HL-60/S4 treated with retinoic acid at 250 ng/mL for 4 days and 3 days (cell line): ENCODE results near the gene CPM.

Experiments
- in situ Hi-C: fragments of 300-500 bp; cut with MboI; formaldehyde crosslinking; loops from 2 replicates; pipeline ENCODE4 v1.7.0; 2022; ENCODE audit warnings: low sequenced_read_pairs

CPM gene

DNA sequence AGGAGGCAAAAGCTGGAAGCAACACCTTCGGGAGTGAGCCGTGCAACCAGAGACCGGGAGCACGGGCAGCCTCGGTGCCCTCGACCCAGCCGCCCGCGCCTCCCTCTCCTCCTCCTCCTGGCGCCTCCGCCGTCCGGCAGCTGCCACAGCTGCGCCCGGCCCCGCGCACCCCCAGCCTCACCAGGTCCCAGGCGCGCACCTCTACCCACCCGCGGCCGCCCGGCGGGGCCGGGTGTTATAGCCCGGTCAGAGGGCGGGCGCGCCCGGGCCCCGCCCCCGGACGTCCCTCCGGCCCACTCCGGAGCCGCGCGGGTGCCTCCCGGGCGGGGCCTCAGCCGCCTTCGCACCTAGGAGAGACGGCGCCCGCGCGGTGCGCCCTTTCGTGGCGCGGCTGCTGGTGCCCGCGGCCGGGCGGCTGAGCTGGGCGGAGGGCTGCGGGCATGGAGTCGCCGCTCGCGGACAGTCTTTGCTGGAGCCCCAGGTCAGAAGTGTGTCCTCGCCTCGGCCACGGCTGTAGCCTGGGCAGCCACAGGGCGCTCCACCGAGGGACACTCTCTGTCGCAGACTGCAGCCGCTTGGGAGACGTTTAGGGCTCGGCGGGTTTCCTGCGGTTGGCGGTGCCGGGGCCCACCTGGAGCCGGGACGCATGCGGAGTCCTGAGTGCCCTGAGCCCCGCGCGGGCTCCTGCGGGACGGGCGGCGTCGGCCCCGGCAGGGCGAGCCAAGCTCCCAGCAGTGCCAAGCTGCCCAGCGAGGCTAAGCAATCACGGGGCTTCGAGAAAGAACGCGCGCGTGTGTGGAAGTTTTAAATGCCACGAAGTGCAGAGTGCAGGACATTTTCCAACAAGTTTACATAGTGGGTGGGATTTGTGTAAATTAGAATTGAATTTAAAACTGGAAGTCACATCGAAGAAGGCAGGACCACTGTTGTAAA lies at the start of gene CPM:
Gene CPM, minus strand, starts transcription at position 211 of the 933 bp plus-strand sequence. CDS start 334 bp downstream, outside the sequence.
- in situ Hi-C loops = no loop called here

DNA sequence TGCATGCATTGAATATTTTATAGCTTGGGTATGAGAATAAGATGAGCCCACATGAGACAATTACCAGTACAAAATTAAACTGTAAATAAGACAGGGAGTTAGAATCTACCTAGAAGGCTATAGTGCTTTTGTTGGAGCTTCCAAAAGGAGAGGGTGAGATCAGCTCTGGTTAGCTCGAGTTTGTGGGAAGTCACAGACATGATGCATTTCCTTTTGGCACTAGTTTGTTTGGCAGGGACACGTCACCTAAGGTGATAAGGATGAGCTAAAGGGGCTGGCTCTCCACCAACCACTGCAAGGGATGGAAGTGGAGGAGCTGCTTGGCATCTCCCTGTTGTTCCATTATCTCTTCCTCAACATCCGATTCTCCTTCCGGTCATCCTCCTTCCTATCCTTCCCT lies 48.5 kb upstream of the CPM start:
- in situ Hi-C loops = no loop called here

DNA sequence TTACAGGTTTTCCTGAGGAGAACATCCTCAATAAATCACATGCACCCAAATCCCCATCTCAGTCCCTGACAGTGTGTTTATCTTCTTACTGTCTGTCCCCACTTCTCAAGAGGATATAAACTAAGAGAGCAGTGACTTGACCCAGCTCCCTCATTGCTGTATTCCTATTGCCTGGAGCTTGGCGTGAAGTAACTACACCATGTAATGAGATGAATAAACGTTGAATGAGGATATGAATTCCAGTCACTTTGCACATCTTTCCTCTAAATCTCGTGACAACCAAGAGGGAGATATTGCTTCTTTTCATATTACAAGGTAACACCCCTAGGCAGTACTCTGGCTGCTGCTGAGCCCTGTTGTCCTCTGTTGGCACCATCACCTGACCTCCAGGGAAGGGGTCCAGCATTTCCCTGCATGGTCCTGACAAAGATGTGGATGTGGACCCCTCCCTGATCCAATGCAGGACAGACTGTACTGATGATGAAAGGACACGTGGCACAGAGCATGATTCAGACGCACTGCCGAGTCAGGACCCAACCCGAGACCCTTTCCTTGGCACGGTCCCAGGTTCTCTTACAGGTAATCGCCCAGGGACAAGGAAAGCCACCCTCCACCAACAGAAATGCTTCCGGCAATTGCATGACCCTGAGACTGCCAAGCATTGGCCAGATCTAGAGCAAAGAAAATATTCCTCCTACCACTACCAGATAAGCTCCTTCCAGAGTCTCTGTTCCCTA lies 47.7 kb upstream of the CPM start:
- in situ Hi-C loops = no loop called here

DNA sequence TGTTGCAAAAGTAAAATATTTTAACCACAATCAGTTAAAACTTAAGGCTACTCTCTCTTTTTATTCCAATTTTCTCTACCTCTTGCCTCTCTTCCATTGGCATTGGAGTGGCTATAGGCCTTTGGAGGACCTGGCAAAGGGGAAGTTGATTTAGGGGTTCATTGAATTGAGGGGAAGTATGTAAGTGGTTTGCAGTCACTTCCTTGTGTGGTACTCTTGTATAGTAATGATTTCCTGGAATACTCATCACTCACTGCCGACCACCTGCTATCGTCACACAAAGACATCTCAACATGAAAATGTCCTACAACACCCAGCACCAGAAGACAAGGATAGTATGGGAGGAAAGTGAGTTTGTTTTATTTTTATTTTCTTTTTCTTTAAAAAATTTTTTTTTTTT lies 45.7 kb upstream of the CPM start:
- in situ Hi-C loops = no loop called here

DNA sequence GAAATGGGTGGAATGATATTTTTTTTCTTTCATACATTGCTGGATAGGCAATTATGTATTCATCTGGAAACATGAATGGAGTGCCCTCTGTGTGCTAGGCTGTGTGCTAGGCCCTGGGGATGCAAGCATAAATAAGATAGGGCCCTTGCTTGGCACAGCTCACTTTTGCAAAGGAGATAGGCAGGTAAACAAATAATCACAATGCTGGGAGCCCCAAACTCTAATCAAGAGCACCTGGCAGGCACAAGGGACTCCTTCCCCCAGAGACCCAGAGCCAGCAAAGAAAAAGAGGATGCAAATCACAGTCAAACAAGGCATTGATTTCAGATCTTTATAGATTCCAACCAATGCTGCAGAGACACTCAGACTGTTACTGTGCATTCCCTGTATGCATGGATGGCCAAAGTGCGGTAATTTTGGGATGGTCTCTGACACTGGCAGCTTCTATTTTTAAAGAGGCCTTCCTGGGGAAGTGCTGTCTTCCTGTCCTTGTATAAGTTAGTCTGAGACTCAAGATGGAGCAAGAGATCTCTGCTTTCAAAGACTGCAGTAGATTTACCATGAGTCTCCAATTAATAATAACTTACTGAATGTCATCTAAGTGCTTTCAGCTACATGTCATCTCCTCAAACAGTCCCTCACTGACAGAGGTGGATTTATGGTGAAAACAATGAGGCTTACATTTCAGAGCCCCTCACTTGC lies 45.1 kb upstream of the CPM start:
- in situ Hi-C loops = no loop called here

DNA sequence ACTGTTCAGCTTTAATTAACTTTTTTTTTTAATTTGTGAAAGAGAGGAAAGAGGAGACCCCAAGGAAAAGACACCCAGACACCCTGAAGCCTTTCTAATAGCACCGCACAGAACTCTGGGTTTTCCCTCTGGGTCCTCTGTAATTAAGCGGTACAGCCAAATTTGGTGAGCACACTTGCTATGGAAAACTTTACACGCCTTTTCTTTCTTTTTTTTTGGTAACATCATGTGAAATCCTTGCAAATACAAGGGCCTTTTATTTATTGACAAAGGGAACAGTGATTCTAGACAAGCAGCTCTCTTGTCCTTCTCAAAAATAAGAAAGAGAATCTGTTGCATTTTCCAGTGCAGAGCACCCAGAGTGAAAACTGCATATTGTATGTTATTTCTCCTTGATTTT lies 44.4 kb upstream of the CPM start:
- in situ Hi-C loops = no loop called here

DNA sequence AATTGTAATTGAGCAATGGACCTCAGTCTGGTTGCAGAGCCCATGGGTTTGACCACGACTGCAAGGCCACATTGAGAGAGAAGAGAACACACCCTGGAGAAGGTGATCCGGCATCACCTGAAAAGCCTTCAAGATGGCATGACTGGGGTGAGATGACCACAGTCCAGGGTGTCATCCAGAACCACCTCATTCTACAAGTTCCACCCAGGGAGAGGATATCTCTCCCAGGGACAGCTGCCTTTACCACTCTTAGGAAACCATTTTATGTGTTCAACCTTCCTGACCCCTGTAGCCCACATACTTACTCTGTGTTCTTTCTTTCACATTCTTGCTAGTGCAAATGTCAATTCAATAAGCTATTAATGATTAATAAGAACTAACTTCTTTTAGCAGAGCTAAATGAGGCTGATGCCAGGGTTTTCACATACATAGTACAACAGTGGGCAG lies 43.4 kb upstream of the CPM start:
- in situ Hi-C loops = no loop called here

DNA sequence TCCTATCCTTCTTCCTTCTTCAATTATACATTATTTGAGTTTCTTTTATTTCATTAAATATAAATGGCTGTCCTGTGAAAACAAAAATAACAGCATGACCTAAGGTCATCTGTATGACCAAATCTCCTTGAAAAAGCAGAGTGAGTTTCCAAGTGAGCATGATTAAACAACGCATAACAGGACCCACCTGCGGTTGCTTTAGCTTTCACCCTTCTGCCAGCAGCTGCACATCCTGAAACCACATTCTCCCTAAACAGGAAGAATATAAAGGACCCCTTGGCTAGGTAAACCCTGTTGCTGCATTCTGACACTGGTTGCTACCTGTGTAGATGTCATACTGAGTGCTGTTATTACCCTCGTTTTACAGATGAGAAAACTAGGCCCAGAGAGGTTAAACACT lies 42.8 kb upstream of the CPM start:
- in situ Hi-C loops = no loop called here

DNA sequence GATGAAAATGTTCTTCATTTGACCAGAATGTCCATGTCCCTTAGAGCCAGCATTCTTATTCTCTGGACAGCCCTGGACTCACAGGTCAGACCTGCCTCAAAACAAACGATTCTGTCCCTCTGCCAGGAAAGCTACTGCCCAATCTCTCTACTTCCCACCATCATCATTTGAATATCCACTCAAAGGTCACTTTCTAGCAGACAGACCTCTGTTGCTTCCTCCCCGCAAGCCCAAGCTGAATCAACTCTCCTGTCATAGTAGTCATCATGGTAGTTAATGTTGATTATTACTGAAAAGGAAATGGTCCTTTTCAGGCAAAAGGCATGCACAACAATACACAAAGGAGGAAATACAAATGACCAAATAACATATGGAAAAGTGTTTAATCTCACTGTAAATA lies 39.6 kb upstream of the CPM start:
- in situ Hi-C loops = no loop called here

DNA sequence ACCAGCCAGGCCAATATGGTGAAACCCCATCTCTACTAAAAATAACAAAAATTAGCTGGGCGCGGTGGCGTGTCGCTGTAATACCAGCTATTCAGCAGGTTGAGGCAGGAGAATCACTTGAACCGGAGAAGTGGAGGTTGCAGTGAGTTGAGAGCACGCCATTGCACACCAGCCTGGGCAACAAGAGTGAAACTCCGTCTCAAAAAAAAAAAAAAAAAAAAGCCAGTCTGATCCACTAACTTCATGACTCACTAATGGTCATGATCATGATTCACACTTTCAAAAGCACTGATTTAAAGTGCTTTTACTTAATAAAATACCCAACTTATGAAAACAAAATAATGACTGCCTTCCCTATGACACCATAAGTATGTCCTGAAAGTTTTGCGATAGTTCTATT lies 38.4 kb upstream of the CPM start:
- in situ Hi-C loops = no loop called here

DNA sequence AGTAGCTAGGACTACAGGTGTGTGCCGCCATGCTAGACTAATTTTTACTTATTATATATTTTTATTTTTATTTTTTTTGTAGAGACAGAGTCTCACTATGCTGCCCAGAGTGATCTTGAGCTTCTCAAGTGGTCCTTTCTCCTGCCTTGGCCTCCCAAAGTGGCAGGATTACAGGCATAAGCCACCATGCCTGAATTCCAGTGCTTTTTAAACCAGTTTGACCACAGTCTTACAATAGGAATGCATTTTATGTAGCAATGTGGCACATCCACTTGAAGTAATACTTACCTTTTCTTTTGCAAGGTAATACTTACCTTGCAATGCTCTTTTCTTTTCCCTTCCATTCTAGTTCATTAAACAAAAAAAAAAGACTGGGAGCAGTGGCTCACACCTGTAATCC lies 38.0 kb upstream of the CPM start:
- in situ Hi-C loops = no loop called here

DNA sequence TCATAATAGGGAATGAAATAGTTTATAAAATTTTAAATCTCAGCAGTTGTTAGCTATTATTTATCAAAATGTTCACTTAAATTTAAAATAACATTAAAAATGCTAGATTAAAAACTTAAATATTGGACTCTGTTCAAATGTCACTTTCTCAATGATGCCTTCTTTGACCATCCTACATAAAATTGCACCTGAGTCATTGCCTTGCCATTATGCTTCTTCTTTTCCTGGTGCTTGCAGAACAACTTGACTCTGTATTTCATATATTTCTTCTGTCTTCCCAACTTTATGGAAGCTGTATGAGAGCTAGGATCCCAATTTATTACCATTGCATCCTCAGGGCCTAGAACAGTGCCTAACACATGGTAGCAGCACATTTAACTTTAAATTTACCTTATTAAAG lies 37.3 kb upstream of the CPM start:
- in situ Hi-C loops = no loop called here

DNA sequence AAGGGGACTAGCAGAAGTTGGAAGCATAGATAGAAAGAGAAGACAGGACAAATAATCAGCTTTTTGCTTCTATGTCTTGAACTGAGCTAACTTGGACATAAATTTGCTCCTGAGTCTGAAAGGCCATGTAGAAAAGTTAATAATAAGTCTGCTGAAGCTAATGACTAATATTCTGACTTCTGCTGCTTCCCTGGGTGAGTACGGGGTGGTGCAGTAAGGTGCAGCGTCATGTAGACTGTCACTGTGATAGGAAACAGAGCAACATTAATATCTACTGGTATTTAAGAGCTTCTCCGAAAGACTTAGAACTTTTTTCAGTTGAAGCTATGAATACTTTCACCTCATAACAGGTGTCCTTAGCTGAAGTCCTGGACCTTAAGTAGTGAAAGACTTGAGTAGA lies 34.1 kb upstream of the CPM start:
- in situ Hi-C loops = no loop called here

DNA sequence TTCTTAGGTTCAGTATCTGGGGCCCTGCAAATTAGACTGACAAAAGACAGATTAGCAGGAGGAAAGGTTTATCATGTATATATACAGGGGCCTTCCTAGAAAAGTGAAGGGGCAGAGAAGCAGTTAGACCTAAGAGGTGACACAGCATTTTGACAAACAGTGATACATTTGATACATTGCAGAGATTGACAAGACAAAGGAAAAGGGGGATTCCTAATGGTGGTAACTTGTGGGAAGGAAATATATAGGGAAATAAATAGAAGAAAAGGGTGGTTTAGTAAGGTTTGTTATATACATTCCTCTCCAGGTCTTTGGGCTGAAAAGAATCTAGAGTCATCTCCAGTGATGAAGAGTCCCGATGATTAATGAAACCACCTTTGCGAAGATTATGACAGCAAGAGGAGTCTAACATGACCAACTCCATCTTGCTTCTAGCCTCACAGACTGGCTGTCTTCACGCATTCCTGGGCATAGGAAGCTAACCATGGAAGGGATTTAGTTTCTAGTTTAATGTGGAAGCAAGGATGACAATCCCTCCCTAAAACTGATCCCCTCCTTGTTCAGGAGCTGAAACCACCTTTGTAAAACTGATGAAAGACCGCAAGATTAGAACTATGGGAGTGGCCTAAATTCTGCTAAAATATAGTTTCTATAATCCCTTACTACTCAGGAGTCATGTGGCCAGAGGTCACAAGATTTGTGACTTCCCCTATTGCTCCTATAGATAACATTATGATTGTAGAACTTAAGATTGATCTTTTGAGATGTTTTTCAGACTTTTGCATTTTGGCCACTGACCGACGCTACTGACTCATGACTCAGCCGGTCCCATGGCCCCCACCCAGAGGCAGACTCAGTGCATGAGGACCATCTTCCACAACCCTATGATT lies 31.1 kb upstream of the CPM start:
- in situ Hi-C loops = no loop called here

DNA sequence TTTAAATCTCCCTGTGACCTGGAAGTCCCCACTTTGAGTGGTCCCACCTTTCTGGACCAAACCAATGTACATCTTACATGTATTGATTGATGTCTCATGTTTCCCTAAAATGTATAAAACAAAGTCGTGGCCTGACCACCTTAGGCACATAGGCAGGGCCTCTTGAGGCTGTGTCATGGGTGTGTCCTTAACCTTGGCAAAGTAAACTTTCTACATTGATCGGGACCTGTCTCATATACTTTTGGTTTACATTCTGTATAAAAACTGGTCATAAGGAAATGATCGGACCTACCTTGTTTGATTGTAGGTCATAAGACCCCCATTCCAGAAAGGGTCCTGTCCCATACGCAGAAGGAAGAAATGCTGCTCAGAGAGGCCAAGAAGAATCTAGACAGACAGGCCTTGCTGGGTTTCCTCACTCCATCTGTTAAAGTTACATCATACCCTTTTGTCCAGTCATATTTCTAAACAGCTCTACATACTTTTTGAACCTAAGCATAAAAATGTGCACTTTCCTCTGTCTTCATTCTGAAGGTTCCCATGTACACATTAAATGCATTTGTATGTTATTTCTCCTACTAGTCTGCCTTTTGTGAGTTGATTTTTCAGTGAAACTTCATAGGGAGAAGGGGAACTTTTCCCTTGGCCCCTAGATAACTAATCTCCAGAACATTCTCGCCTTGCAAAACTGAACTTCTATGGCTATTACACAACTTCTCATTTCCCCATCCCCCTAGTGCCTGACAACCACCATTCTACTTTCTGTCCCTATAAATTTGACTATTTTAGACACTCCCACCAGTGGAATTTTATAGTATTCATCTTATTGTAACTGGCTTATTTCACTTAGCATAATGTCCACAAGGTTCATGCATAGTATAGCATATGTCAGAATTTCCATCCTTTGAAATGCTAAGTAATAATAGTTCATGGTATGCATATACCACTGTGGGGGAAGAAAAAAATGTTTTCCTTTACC lies 30.2 kb upstream of the CPM start:
- in situ Hi-C loops = no loop called here

DNA sequence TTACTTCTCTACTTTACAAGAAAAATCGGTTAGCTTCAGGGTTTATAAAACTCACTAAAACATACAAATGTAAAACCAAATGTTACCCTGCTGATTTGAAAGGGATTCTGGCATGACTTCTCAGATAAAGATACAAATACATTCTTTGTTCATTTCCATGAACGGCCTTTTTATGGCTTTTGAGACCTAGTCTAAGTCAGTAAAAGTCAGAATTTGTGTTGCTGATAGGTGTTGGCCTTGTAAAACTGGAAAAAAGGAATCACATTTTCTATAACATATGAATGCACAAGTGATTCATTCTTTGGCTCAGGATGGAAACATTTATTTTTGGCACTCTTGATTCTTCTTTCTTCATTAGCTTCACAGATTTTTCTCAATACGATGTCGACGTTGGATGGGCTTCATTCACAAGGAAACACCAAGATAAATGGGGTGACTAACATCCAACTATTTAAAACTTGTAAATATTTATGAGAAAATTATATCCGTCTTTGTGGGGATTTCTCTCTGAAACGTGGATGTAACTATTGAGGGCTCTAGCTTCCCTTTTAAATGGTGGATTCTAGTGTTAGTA lies 27.0 kb upstream of the CPM start:
- in situ Hi-C loops = no loop called here

DNA sequence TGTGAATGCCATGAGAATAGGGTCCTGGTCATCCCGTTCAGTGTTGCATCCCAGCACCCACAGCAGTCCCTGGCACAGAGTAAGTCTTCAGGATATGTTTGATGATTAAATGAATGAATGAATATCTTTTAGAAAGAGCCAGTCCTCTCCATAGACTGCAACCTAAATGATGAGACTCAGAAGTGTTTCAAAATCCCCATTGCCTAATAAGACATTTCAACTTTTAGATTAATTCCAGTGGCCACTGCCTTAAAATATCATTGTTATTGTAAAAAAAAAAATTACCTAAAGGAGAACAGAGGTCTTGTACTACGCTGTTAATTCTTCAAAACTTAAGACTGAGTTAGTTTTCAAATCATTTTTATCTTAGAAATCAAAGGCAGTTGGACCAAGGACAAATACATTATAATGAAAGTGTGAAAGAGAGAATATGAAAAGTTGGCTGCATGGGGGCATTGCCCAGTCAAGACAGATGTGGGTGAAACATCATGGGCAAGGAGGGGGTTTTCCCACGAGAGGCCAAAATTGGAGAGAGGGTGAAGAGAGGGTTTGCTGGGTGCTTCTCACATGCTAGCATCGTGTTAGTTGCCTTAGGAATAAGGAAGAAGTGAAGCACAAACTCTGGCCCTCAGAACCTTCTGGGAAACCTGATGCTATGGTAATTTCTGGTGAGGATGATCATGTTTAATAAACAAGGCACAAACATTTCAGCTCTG lies 26.3 kb upstream of the CPM start:
- in situ Hi-C loops = no loop called here

DNA sequence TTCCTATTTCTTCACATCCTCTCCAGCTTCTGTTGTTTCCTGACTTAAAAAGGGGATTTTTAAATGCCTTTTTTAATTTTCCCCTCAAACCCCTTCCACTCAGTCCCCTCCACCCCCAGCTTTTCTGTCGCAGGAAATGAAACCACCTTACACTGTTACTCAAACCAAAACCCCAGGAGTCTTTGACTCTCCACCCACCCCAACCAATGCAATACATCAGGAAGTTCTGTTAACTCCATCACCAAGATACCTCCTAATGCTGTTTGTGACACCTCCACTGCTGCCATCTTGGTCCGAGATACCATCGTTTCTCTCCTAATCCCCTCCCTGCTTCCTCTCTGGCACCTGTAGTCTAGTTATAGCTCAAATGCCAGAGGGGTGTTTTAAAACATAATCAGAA lies 25.4 kb upstream of the CPM start:
- in situ Hi-C loops = no loop called here
